ENCODE data around the gene SIM1.

SIM1 gene

DNA sequence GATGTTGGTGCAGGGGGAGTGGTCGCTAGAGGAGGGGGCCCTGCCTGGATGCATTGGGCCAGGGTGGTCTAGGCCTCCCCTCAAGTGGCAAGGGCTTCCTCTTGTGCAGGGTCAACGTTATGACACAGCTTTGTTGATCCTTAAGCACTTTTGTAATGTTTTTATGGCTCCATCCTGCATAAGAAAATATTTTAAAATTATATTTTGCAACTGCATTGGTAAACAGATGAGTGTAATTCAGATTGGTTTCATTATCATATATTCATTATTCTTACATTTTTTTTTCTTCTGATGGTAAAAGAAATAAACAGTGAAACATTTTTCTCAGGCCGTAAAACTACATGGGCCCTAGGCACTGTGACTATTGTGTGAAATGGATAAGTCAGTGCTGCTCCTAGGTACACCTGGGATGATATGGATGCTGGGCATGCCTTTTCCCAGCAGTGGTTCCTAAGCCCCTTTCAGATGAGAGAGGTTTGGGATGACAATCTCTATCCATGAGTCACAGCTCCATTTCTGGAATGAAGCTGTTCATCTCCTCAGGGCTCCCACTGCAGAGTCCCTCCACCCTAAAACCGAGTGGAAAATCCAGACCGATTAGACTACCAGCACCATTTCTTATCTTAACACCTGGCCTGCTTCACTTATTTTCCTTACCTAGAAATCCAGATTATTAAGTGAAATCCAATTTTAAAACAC is 5.8 kb upstream of the SIM1 start:
- DNase-seq (ENCODE audit: low read depth), result no peak

GRCh38 chr6:100469101-100469859 is 4.6 kb upstream of the SIM1 start:
- DNase-seq (ENCODE audit: low read depth), result no peak

GRCh38 chr6:100468016-100468622 is 3.4 kb upstream of the SIM1 start:
- no peak for DNase-seq (ENCODE audit: low read depth)

- no peak for DNase-seq (ENCODE audit: low read depth)
Observed at GRCh38 chr6:100467129-100468015, 2.7 kb upstream of the SIM1 start.

DNA sequence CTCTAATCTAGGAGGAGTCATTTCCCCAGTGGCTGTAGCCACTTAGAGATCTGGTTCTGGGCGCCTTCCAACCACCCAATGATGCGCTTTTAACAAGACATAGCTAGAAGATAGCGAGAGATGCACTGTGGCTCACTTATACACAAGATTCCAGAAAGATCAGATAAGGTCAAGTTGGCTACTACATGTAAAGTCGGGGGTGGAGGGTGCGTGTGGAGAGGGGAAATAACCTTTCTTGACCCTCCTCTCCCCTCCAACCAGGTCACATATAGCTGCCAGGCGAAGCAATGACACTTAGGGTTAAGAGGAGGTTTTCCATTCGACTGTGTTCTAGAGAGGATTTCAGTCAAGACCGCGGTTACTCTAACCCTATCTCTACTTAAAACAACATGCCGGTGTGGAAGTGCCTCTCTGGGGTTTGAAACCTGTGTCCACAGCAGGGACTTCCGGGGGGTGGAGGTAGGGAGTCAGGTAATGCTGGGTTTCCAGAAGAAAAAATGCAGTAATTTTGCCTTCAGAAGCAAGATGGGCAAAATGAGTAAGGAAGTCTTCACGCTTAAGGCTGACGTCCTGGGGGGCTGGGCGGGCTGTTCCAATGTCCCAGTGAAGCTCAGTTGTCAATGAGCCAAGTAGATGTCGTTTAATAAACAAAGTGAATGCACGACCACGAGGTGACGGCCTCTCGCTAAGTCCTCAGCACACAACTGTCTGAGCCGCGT is 1.8 kb upstream of the SIM1 start:
- no peak for DNase-seq (ENCODE audit: low read depth)

DNA sequence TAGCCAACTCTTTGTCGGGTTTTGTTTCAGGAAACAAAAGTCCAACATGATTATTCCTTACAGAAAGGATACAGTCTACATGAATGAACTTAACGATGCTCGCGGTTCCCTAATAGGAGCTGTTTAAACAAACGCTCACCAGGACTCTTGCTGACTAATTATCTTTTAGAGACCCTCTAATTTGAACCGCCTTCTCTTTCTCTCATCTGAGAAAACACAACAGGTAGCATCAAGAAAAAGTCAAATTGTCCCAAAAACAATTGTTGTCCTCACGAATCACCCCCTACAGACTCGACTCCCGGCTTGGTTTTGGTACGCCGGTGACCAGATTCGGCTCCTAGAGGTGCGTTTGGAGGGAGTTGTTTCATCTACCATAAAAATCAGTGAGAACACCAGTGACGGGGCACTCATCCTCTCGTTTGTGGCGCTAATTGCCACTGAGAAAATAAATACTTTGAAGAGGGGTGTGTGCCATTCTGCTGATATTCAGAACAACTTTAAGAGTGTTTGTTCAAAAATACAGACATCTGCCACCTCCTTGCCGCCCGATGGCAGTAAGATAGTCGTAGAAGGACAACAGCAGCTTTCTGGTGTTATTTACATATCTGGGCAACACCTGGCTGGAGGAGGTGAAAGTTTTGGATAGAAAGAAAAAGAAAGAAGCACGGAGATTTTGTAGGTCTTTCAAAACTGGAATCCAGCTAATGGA is 1.1 kb upstream of the SIM1 start:
- no peak for DNase-seq (ENCODE audit: low read depth)

DNA sequence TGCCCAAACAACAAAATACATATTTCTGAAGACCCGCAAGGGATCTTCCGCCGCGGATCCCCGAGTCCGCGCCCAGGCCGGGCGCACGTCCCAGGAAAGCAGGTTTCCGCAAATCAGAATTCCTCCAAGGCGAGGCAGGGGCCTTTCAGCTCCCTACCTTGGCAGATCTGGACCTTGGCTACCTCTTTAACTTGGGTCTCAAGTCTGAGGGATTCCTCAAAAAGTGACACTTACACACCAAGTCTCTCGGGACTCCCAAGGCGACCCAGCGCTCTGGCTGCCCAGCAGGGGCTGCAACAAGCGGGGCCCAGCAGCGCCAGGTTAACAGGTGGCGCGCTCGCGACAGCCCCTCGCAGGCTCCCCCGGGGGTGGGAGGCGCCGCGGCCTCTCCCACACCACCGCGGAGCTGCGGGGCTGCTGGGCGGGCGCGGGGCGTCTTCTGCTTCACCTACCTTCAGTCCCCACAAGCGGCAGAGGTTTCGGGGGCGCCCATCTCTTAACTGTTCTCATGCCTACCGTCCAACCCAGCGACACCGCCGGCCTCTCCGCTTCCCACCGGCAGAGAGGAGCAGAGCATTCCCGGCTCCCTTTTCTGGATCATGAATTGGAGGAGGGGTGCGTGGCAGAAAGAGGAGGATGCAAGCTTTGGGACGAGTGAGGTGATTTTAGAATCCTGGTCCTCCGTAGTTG is 414 bp downstream of the SIM1 start:
- no peak for DNase-seq (ENCODE audit: low read depth)

- DNase-seq (ENCODE audit: low read depth), result no peak
Observed at GRCh38 chr6:100463630-100464161, 1.0 kb downstream of the SIM1 start.

DNA sequence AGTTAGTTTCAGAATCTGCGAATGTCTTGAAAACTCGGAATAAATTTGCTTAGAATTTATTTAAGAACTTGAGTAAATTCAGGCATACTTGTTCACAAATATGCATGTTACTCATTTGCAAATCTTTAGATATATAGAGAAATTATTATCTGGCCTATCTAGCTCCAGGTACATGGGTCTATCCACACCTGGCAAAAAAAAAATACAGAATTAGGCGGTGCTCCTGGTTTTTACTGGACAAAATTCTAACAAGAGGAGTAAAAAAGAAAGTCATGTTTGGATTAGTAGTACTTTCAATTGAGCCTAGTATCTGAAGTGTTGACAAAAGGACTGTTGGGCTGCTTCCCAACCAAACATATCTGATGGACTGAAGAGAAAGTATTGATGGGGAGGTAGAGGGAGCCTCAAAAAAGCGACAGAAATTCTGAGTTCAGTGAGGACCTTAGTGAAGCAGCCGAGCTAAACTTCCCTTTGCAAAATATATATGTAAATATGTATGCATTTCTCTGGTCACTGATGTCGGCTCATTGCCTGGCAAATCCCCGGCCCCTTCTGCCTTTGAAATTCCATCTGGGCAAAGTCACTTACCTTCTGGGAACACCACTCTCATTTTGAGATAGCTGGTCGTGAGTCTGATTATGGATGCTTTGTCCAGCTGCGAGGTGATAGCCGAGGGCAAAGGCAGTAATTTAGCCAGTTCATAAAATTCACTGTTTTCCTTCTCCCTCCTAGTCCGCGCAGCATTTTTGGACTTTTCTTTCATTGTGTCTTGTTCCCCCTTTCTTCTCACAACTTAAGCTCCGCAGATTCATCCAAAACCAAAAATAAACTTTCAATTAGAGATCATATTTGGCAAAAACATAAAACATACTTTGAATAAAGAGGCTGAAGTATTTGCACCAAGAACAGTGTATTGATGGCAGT is 1.8 kb downstream of the SIM1 start:
- no peak for DNase-seq (ENCODE audit: low read depth)

DNA sequence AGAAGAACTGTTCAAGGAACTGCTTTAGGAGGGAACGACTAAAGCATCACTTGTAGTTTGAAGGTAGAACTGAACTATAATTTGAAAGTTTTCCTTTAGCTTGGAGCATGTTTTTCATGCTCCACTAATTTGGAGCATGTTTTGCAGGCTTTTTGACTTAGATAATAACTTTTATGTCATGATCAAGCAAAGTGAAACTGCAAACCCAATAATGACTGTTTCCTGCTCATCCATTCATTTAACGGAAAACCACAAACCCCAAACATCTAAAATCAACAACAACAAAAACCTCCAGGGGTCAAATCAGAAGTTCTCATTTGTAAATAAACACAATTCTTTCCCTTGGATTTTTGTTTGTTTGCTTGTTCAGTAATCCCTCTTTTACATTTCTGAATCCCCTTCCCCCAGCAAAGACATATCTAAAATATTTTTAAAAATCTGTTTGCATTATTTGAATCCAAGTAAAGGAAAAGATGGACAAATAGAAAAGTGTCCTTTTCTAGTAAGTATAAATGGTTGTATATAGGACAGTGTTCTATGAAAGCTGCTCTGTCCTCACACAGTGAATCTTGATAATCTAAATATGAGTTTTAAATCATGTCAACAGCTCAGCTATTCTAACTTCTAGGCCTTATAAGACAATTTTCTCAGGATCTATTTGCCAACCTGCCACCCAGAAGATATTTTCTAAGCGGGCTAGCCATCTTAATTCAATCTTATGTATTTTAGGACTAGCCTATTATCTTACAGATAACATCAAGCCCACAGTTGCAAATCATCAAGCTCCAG is 2.6 kb downstream of the SIM1 start:
- DNase-seq (ENCODE audit: low read depth), result no peak

- no peak for DNase-seq (ENCODE audit: low read depth)
Observed at GRCh38 chr6:100461278-100461916, 3.3 kb downstream of the SIM1 start.

GRCh38 chr6:100460650-100461204 is 4.0 kb downstream of the SIM1 start:
- DNase-seq (ENCODE audit: low read depth), result no peak

DNA sequence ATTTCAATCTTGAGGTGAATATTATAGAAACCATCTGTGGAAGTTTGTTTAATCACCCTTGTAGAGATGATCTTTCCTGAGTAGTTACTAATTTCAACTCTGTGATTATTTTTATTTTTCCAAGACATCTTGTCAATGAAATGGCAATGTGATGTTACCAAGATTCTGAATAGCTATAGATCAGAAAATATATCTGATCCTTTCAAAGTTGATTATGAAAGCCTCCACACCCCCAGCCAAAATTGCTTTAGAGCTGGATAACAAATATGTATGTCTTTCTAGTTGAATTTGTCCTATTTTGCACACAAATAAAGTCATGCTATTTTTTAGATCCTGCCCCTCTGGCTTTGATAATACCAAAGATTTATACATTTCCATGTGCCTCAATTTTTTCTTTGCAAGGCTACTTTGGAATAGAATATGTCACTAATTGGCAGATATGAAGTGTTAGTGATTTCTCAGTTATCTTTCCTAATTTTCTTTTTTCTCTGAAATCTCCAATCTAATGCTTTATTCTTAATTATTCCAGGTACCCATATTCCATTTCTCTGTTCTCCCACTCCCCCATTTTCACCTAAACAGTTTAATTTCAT is 5.0 kb downstream of the SIM1 start:
- DNase-seq (ENCODE audit: low read depth), result no peak

- no peak for DNase-seq (ENCODE audit: low read depth)
Observed at GRCh38 chr6:100458841-100459591, 5.7 kb downstream of the SIM1 start.

- DNase-seq (ENCODE audit: low read depth), result no peak
Observed at GRCh38 chr6:100457311-100457990, 7.3 kb downstream of the SIM1 start.

- DNase-seq (ENCODE audit: low read depth), result no peak
Observed at GRCh38 chr6:100456908-100457235, 7.8 kb downstream of the SIM1 start.

Measured in non-pigmented ciliary epithelial cell (primary cell).